ENCODE measurements around the gene SLC16A11.
"Not testable (repeated sequence)": the region's sequence is repeated elsewhere in the genome, so short reads cannot be mapped to it uniquely, and the experiment has no call there.

SLC16A11 gene

GRCh38 chr17:7004398-7005253, 39.3 kb downstream of the SLC16A11 start:
- DNase-seq, result peak; percentile 49

- DNase-seq, result no peak
Measured at GRCh38 chr17:7003745-7004144, 40.1 kb downstream of the SLC16A11 start.

DNA sequence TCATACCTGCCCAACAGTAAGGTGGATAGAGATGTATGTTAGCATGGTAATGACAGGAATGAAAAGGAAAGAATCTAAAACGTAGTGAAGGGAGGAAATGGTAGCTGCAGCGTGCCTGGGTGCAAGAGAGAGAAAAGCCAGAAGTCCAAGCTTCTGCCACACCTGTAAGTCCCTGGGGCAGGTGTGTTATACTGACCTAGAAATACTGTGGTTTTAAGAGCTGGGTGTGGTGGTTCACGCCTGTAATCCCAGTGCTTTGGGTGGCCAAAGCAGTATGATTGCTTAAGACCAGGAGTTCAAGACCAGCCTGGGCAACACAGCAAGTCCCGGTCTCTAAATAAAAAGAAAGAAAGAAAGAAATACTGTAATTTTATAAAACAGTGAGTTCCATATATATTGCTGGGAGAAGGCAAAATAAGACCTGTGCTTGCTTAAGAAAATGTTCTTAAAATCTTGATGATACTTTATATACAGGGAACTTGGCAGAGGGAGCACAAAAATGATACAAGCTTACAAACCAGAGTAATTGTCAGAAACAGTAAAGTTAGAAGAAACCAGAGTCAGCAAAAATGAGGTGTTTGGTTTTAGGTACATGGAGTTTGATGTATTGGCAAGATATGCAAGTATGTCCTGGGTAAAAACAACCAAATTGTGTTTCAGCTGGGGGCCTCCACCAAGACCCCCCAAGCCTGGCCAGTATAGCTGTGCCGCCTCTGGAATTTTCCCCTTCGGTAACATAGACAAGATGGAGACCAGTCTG, 41.4 kb downstream of the SLC16A11 start:
- no peak for DNase-seq

DNA sequence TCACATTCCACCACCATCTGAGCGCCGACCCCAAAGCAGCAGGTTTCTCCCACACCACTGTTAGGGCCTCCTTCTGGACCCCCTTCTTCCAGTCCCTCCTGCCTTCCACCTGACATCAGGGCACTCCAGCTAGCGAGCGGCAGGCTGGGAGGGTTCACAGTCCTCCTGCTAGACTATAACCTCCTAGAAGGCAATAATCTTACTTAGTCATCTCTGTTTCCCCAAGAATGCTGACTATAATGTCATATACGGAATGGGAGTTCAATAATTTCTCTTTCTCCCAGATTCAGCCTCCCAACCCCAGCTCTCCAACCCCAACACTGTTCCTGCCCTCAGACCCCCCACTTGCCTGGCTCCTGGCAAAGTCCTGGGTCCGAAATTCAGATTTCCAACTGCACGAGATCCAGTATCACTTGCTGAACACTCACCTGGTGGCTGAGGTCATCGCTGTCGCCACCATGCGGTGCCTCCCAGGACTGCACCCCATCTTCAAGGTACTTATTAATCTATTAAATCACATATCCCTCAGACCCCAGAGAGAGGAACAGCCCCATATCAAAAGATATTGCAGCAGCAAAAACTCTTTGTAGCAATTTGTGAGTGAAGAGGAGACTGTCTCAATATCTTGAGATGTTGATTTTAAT, 42.5 kb downstream of the SLC16A11 start:
- DNase-seq, result no peak

- no peak for DNase-seq
Measured at GRCh38 chr17:6998855-6999508, 44.9 kb downstream of the SLC16A11 start.

DNA sequence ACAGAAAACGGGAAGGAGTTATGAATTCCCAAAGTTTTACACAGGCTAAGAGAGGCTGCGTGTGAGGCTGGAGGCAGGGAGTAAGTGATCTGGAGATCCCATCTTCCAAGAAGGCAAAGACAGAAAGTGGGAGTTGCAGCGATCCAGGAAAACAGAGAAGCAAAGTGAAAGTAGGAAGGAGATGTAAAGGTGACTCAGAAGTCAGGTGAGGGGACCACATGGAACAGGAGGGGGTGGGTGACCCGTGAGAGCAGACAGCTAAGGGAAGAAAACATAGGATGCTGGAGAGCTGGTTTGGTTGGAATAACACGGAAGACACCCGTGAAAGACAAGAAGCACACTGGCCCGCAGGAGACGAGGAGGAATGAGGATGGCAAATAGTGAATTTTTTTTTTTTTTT, 46.7 kb downstream of the SLC16A11 start:
- no peak for DNase-seq

GRCh38 chr17:6996256-6997011, 47.5 kb downstream of the SLC16A11 start:
- DNase-seq, result no peak

DNA sequence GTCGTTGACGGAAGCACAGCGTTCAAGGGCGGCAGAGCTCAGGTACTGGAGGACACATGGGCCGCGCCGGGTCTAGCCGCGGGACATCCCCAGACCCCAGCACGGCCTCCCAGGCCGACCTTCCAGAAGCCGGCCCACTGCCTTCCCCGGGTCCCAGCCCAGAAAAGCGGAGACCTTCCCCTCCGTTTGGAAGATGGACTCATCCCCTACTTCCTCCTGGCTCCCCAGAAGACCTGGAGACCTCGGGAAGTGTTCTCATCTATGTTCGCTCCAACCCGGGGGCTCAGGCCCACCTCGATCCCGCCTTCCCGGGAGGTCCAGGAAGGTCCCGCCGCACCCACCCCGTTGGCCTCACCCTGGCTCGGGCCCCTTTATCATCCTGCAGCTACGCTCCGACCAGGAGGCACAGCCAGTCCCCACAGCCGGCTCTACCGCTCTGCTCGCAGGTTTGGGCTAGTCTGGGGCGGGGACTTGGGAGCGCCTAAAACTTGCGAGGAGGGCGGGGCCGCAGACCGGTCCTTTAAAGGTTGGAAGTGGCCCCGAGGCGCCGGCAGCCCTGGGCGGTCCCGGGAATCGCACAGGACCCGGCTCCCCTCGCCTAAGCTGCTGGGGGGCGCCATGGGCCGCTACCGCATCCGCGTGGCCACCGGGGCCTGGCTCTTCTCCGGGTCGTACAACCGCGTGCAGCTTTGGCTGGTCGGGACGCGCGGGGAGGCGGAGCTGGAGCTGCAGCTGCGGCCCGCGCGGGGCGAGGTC, 48.2 kb downstream of the SLC16A11 start, which contains the start of gene ALOX12:
Gene ALOX12, plus strand, starts transcription at position 550 of the 756 bp plus-strand sequence. Its CDS starts 69 bp downstream, at position 619.
- DNase-seq, result no peak

- DNase-seq, result no peak
Measured at GRCh38 chr17:6994666-6995256, 49.1 kb downstream of the SLC16A11 start.

GRCh38 chr17:6994118-6994598, 49.7 kb downstream of the SLC16A11 start:
- DNase-seq, result no peak

- not testable (repeated sequence) for DNase-seq
Measured at GRCh38 chr17:6993613-6994056, 50.3 kb downstream of the SLC16A11 start.

Measured in NCI-H1436 treated with DMSO at 0.1 percent for 48 hours (cell line).